22Rv1 (cell line): ENCODE data around the gene C16orf78.
"Not testable (repeated sequence)": the region's sequence is repeated elsewhere in the genome, so short reads cannot be mapped to it uniquely, and the experiment has no call there.

Source experiments
- CTCF ChIP-seq: fragments of 450-650 bp; IDR thresholded peaks from 2 replicates; pipeline ENCODE4 v1.5.1; 2017; ENCODE audit warnings: mild to moderate bottlenecking
- ZFX ChIP-seq: fragments of 450-650 bp; IDR thresholded peaks from 2 replicates; pipeline ENCODE4 v1.6.1; 2017; ENCODE audit warnings: antibody characterized with exemption, borderline replicate concordance

GRCh38 chr16:49361731-49362130 is 11.9 kb upstream of the C16orf78 start:
- not testable (repeated sequence) for TF ChIP-seq CTCF, ZFX
